Ishikawa (cell line): ENCODE data around the gene PTPRO.
A peak's percentile ranks its signal among the peaks of the same experiment; 100 is the strongest.

Experiments used
- CEBPB ChIP-seq: IDR thresholded peaks from 2 replicates; pipeline ENCODE4 v1.6.1; 2012
- CREB1 ChIP-seq: IDR thresholded peaks from 2 replicates; pipeline ENCODE4 v1.6.1; 2012; ENCODE audit warnings: low read depth
- EGR1 ChIP-seq: IDR thresholded peaks from 2 replicates; pipeline ENCODE4 v1.6.1; 2012
- EP300 ChIP-seq: IDR thresholded peaks from 2 replicates; pipeline ENCODE4 v1.6.1; 2012; ENCODE audit warnings: borderline replicate concordance
- FOXM1 ChIP-seq: IDR thresholded peaks from 2 replicates; pipeline ENCODE4 v1.6.1; 2012; ENCODE audit warnings: low read depth, borderline replicate concordance
- NFIC ChIP-seq: IDR thresholded peaks from 2 replicates; pipeline ENCODE4 v1.6.1; 2012
- RAD21 ChIP-seq: IDR thresholded peaks from 2 replicates; pipeline ENCODE4 v1.6.1; 2012; ENCODE audit warnings: low read depth
- TAF1 ChIP-seq: IDR thresholded peaks from 2 replicates; pipeline ENCODE4 v1.6.1; 2012; ENCODE audit warnings: low read depth, mild to moderate bottlenecking
- TCF12 ChIP-seq: IDR thresholded peaks from 2 replicates; pipeline ENCODE4 v1.6.1; 2012; ENCODE audit warnings: low read depth
- TEAD4 ChIP-seq: IDR thresholded peaks from 2 replicates; pipeline ENCODE4 v1.6.1; 2012
- YY1 ChIP-seq: IDR thresholded peaks from 2 replicates; pipeline ENCODE4 v1.6.1; 2012; ENCODE audit warnings: low read depth
- ZBTB7A ChIP-seq: IDR thresholded peaks from 2 replicates; pipeline ENCODE4 v1.6.1; 2012; ENCODE audit warnings: low read depth
- TF ChIP-seq, protein P1 (sequence below): IDR thresholded peaks from 2 replicates; pipeline ENCODE4 v1.6.1; 2012
- TF ChIP-seq, protein P2 (sequence below): IDR thresholded peaks from 2 replicates; pipeline ENCODE4 v1.6.1; 2012; ENCODE audit warnings: low read depth, mild to moderate bottlenecking
- TF ChIP-seq, protein P3 (sequence below): IDR thresholded peaks from 2 replicates; pipeline ENCODE4 v1.6.1; 2012

The PTPRO gene

DNA sequence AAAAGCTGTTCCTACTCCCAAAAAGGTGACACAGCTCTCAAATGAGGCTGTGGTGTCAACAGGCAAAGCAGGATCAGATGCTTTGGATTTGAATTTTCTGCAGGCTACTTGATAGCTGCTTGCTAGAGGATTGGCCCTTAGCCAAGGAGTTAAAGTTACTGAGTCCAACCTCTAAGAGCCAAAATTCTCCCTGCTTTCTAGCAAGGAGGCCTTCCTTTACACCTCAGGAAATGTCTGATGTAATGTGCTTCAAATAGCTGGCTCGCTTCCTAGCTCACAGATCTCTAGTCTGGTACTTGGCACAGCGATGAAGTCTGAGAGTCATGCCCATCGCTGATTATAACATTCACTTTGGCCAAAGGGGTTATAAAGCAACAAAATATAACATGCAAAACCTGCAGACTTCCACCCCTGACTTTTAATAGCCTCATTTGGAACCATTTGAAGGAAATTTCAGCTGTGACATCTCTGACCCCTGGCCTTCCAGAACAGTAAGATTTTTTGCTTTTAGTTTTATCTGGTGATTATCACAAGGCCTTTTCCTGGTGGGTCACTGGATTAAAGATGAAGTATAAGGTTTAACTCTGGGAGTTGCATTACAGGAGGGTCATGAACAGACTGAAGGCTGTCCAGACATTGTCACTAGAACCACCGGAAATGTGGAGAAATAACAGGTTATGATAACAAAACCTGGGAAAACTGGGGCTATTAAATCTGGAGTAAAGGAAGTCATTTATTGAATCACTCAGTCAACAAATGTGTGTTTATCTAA, 277.1 kb downstream of the PTPRO start:
- TF ChIP-seq, protein P1, sequence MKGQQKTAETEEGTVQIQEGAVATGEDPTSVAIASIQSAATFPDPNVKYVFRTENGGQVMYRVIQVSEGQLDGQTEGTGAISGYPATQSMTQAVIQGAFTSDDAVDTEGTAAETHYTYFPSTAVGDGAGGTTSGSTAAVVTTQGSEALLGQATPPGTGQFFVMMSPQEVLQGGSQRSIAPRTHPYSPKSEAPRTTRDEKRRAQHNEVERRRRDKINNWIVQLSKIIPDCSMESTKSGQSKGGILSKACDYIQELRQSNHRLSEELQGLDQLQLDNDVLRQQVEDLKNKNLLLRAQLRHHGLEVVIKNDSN: no peak
- peak; percentile 31; the same call in 1 of the 2 replicates for TF ChIP-seq NFIC

DNA sequence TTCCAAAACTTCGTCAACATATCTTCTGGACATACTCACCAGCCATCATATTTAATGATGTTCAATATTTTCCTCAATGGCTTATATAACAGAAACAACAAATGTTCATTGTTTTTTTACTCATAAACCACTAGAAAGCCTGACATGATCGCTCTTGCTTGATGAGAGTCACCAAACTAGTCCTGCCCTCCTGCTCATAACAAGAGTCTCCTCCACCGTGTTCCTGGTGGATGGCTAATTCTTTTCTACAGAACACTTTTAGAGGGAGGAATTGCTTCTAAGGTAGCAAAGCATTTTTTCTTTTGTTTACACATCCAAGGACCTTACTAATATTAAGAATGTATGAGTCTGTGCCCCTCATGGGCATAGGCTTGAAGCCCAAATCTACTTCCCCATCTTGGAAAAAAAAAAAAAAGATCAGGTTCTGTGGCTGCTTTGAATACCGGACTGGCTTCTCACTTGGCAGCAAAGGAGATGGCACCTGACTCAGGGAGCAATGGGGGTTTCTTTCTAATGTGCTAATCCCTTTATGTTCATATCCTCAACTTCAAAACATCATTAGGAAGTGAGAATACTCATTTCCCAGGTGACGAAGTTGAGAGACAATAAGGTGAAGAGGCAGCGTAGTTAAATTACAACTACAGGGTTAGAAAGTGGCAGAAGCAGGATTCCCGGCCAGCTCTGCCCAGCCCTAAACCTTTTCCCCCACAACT, 278.1 kb downstream of the PTPRO start:
- no peak for TF ChIP-seq EP300
- no peak for TF ChIP-seq NFIC
- TF ChIP-seq YY1: no peak
- TF ChIP-seq, protein P2, sequence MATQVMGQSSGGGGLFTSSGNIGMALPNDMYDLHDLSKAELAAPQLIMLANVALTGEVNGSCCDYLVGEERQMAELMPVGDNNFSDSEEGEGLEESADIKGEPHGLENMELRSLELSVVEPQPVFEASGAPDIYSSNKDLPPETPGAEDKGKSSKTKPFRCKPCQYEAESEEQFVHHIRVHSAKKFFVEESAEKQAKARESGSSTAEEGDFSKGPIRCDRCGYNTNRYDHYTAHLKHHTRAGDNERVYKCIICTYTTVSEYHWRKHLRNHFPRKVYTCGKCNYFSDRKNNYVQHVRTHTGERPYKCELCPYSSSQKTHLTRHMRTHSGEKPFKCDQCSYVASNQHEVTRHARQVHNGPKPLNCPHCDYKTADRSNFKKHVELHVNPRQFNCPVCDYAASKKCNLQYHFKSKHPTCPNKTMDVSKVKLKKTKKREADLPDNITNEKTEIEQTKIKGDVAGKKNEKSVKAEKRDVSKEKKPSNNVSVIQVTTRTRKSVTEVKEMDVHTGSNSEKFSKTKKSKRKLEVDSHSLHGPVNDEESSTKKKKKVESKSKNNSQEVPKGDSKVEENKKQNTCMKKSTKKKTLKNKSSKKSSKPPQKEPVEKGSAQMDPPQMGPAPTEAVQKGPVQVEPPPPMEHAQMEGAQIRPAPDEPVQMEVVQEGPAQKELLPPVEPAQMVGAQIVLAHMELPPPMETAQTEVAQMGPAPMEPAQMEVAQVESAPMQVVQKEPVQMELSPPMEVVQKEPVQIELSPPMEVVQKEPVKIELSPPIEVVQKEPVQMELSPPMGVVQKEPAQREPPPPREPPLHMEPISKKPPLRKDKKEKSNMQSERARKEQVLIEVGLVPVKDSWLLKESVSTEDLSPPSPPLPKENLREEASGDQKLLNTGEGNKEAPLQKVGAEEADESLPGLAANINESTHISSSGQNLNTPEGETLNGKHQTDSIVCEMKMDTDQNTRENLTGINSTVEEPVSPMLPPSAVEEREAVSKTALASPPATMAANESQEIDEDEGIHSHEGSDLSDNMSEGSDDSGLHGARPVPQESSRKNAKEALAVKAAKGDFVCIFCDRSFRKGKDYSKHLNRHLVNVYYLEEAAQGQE: no peak
- TF ChIP-seq CEBPB: no peak
- TF ChIP-seq RAD21: no peak
- TF ChIP-seq TCF12: no peak
- TF ChIP-seq TAF1: no peak
- TF ChIP-seq ZBTB7A: no peak
- TF ChIP-seq FOXM1: no peak
- TF ChIP-seq, protein P3, sequence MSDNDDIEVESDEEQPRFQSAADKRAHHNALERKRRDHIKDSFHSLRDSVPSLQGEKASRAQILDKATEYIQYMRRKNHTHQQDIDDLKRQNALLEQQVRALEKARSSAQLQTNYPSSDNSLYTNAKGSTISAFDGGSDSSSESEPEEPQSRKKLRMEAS: no peak
- TF ChIP-seq, protein P1: no peak
- TF ChIP-seq CREB1: no peak
- no peak for TF ChIP-seq TEAD4
- no peak for TF ChIP-seq EGR1

DNA sequence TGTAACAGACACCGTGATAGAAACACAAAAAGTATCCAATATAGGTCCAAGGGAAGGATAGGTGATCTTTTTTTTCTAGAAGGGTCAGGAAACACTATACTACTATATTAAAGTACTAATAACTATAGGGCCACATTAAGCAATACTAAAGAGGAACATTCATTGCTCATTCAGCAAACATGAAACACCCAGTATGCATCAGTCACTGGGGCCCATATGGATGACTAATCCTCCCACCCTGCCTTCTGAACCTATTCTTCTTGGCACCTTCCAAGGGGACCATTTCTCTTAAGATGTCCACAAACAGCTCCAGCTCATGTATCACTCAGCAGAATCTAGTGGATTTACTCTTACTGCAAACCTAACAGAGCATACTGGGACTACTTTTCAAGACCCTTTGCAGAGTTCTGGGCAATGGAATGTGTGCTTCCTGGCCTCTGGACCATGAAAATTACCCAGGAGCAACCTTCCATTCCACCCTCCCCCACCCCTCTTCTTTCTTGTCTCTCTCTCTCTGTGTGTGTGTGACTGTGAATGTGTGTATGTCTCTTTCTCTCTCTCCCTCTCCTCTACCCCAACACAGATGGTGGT, 279.0 kb downstream of the PTPRO start:
- TF ChIP-seq TCF12 (no peak), FOXM1 (no peak), TEAD4 (no peak), CEBPB (no peak), TAF1 (no peak), CREB1 (no peak), NFIC (no peak), EP300 (no peak)
- TF ChIP-seq, protein P1: no peak
- TF ChIP-seq, protein P3: no peak
- TF ChIP-seq, protein P2: no peak

DNA sequence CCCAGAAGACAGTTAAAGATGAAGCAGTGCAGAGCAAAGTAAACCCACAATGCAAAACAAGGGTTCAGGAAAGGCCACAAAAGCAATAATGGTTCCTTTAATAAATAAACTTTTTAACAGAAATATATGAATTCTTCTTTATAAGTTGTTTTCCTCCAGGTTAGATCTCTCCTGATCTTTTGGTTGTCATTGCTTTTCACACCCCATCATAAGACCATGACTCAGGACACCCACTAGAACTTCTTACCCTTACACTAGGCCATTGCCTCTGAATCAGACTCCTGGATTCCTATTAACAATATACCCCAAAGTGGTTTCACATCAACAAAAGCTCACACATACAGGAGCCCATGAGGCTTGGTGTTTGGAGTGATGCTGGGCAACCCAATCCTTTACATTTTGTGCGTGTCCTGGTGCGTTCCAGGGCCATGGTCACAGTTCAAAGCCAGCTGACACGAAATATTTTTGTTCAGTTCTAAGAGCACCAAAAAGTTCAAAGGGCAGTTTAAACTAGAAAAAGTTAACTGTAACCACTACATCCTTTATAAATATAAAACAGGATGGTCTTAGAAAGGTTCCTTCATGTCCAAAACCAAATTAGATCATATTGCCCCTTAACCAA, 279.9 kb downstream of the PTPRO start:
- TF ChIP-seq TEAD4 (no peak), NFIC (no peak), EP300 (no peak), TCF12 (no peak)
- TF ChIP-seq, protein P2: no peak
- TF ChIP-seq, protein P3: no peak
